NCI-H1436 (cell line): ENCODE data around the gene KIF25.

Experiments used
- DNase-seq: peaks from one replicate; lab custom pipeline; 2025; lab: John Stamatoyannopoulos, UW

KIF25 gene

DNA sequence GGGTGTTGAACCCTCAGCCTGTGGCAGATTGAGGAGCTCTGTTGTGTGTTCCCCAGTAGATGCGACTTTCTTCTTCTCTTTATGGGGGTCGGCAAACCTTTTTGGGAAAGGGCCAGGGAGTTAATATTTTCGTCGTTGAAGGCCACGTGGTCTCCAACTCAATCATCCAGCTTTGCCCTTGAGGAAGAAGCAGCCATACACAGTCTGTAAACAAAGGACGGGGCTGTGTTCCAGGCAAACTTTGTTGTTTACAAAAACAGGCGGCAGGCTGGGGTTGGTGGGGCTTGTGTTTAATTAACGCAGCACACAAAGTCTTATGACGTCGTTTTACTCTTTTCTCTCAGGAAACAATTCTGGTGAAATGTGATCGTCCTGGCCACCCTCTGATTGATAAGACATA is 20.2 kb downstream of the KIF25 start:
- DNase-seq: no peak

DNA sequence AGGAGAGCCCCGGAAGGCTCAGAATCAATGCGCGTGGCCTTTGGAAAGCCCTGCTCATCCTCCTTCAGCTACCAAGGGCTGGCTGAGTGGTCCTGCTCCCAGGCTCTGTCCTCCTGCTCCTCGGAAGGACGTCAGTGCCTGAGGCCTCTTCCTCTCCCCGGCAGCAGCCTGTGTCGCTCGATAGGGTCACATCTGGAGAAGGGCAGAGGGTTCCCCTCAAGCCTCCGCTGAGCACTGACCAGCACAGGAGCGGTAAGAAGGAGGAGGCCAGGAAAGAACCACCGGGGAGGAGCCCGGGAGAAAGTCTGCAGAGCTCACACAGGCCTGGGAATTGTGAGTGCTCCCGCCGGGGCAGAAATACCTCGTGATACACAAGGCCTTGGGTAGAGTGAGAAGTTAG is 21.2 kb downstream of the KIF25 start:
- DNase-seq: no peak

DNA sequence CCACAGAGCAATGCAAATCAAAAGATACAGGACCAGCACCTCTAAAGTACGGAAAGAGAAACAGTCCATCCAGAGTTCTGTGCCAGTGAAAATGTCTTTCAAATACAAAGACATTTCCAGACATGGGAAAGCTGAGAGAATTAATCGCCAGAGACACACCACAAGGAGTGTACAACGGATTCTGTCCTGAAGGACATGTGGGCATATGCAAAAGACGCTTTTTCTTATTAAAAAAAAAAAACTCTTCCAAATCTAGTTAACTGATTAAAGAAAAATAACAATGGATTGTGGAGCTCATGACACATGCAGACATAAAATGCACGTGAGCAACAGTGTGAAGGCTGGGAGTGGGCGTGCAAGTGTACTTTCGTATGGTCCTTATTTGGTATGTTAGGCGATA is 22.8 kb downstream of the KIF25 start:
- DNase-seq: no peak

GRCh38 chr6:168021581-168021980 is 24.1 kb downstream of the KIF25 start:
- DNase-seq: no peak

DNA sequence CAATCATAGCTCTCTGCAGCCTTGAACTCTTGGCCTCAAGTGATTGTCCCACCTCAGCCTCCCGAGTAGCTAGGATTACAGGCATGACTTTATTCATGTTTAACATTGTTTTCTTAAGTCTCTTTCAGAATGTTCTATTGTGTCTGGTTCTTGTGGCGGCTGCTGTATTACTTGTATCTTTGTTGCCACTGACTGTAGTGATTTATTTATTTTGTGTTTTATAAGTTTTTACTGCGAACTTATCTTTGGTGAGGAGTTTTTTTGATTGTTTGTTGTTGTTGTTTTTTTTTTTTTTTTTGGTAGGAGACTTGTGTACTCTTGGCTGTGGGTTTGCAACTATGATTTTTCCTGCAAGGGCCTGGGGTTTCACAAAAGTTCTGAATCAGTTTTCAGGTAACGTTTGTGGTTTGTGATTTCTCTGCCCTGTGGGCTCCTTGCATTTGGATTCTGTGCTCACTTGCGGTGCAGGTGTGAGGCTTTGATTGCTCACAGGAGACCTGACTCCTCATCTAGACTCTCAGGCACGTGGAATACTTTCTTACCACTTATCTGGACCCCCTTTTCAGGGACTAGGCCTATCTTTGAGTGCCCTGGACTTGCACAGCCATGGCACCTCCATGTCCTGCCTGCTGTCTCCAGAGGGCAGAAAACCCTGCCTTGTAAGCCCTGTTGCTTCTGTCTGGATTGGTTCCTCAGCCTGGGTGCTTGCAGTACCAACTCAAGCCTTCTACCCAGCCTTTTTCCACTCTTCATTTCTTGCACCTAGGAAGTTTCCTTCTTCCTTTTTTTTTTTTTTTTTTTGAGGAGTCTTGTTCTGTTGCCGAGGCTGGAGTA is 25.2 kb downstream of the KIF25 start:
- DNase-seq: no peak

DNA sequence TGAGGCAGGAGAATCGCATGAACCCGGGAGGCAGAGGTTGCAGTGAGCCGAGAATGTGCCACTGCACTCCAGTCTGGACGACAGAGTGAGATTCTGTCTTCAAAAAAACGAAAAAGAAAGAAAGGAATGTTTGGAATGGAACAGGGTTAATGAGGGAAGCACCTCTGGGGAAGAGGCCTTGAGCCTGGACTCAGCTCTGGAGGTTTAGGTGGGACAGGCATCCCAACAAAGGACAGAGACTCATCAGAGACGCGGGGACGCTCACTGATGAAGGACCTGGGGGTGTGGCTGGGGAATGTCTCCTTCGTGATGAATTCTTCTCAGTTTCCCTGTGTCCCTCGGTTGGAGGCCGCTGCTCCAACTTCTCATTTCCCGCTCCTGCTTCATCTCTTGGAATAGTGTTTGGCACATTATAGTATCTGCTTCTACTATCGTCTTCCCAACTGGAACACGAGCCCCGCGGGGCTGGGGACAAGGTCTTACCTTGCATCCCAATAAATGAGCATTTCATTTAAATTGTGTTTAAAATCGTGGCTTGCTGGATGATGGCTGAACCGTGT is 27.6 kb downstream of the KIF25 start:
- DNase-seq: no peak

DNA sequence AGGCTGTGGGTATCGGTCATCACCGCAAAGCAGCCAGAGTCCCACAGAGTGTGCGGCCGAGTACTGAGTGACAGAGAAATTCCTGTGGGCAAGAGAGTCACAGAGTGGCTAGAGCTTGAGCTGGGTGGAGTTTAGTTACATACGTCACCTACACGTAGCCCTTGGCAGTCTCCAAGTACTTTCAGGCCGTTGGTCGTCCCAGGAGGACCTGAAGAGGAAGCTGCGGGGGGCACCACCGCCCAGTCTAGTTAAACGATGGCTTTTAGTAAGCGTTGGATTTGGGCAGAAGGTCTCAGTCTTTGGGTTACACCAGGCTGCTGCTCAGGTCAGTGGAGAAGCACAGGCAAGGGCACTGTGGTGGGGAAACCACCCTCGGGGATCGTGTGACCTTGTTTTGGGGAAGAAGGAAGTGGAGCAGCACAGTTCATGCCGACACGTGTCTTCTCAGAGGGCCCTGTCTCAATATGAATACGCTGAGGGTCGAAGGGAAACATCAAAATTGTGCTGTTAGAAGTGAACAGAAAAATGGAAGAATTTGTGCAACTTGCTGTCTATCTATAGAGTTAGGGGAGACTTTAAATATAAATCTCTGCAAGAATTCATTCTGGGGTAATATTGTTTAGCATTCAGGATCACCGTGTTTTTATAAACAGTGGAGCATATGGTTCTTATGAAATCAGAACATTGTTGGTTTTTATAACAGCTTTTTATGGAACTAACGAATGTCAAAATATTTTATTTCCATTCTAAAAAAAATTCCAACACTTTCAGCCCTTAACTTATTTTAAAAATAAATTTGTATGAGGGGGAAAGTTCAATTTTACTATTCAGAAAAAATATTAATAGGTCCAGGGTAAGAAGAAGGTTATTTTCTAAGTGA is 28.6 kb downstream of the KIF25 start:
- DNase-seq: no peak

DNA sequence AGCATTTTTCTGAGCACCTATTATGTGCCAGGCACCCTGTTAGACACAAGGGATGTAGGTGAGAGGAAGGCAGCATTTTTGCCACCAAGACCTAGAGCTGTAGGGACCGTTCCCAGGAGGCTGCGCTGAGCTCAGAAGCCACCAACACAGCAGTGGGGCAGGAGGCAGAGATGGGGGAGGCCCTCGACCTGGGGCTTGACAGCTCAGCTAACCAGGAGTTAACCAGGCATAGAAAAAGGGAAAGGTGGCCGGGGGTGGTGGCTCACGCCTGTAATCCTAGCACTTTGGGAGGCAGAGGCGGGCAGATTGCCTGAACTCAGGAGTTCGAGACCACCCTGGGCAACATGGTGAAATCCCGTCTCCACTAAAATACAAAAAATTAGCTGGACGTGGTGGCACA is 29.5 kb downstream of the KIF25 start:
- DNase-seq: no peak

GRCh38 chr6:168027521-168027920 is 30.1 kb downstream of the KIF25 start:
- DNase-seq: no peak

GRCh38 chr6:168028181-168028580 is 30.7 kb downstream of the KIF25 start:
- no peak for DNase-seq

DNA sequence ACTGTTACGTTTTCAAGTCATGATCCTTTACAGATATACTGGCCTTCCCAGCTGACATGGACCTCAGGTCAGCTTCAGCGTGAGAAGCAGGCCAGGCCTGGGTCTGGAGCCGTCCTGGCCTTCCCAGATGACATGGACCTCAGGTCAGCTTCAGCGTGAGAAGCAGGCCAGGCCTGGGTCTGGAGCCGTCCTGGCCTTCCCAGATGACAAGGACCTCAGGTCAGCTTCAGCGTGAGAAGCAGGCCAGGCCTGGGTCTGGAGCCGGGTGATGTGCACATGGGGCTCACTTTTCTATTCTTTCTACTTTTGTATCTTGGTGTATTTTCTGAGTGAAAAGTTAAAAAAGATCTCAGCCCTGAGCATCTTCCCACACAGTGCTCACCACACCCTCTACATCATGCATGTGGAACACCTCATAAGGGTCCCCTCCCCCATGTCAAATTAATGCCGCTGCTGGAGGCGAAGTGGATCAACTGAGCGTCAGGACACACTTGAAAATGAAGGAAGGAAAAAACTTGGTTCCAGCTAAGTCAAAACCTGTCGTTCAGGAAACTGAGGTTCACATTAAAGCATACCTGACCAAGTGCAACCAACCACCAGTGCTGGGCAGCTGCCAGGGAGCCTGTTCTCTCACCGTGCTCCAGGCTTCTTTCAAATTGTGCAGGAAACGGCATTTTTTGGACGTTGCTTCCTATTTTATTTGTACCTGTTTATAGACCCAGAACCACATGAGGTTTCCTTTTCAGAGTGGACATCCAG is 32.2 kb downstream of the KIF25 start:
- no peak for DNase-seq

GRCh38 chr6:168030218-168030746 is 32.8 kb downstream of the KIF25 start:
- DNase-seq: no peak

DNA sequence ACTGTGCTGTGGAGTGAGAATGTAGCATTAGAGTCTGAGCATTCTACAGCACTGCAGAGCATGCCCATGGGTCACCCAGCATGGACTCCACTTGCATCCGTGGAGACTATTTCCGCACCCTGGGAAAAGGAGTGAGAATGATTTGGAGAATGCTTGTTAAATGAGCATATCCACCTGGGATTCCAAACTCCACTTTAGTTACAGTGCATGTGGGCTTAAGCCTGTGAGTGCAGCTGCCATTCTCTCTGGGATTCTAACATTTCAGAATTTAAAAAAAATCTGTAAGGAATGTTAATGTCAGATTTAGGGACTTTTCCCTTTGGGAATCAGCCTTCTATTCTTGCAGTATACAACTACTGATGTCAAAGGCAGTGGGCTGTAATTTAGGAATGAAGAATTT is 33.4 kb downstream of the KIF25 start:
- DNase-seq: no peak

DNA sequence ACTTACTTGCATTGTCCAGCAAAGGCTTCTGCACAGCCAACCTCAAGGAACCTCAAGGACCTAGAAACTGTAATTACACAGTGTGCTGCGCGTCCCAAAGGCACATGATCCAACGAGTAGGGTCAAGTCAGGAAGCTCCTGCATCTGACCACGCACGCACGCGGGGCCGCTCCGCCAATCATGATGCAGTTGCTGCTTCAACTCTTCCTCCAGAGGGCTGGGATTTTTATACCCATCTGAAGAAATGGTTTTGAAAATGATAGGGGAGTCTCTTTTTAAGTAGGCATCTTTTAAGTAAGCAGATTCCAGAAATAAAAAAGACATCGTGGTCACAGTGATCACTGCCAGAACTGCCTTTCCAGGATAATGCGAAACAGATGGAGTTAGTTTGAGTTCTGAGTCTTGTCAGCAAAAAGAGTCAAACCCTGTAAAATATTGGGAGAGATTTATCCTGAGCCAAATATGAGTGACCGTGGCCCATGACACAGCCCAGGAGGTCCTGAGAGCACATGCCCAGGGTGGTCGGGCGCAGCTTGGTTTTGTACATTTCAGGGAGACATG is 34.0 kb downstream of the KIF25 start:
- DNase-seq: no peak

DNA sequence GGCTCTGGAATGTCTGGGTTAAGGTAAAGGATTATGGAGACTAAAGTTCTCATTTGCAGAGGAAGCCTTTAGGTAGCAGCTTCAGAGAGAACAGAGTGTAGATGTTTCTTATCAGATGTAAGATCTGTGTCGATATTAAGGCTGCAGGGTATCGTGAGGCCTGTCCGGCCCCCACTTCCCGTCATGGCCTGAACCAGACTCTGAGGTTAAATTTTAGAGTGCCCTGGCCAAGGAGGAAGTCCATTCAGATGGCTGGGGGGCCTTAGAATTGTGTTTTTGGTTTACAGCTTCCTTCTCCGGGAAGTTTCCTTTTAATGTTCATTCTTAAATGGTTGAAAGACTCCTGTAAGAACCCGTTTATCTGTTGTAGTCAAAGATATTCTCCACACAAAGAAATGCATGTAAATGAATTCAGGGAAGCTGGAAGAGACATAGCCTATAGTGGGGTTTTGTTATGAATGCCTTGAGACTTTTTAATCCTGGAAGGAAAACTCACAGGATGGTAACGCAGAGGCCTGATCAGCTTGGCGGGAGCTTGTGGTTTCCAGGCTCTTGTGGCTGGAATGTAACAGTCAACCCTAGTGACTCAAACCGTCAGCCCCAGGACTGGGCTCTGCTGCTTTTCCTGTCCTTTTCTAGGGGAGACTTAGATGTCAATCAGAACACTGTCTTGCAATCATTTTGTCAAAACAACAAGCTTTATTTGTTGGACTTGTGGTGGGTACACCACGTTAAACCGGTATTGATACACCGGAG is 34.7 kb downstream of the KIF25 start:
- no peak for DNase-seq

DNA sequence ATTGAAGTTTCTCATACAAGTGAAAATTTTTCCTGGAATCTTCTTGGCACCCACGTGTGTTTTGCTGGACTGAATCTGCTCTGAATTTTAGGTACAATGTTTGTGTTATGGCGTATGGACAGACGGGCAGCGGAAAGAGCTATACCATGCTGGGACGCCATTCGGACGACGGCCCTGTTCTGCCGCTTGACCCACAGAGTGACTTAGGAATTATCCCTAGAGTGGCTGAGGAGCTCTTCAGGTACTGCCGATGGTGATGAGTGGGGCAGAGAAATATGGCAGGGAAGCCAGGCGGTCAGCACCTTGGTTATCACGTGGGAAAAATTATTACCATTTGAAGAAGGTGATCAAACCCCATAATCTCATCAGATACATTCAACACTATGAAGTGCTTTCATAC is 36.3 kb downstream of the KIF25 start:
- DNase-seq: no peak

DNA sequence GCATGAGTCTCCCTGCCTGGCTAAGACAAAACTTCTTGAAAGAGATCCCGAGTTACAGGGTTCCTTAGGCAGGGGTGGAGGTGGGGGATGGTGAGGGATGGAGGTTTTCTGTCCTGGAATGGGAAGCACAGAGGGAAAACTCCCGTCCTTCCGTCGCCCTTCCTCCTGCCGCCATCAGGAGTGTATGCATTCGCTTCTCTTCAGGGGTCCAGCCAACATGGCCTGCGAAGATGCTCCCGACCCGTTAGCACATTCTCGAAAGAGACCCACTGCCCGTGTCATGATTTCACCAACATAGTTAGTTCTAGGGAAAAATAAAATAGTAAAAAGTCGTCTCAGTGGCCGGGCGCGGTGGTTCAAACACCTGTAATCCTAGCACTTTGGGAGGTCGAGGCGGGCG is 37.1 kb downstream of the KIF25 start:
- no peak for DNase-seq

GRCh38 chr6:168035098-168035660 is 37.7 kb downstream of the KIF25 start:
- DNase-seq: peak; percentile 8

DNA sequence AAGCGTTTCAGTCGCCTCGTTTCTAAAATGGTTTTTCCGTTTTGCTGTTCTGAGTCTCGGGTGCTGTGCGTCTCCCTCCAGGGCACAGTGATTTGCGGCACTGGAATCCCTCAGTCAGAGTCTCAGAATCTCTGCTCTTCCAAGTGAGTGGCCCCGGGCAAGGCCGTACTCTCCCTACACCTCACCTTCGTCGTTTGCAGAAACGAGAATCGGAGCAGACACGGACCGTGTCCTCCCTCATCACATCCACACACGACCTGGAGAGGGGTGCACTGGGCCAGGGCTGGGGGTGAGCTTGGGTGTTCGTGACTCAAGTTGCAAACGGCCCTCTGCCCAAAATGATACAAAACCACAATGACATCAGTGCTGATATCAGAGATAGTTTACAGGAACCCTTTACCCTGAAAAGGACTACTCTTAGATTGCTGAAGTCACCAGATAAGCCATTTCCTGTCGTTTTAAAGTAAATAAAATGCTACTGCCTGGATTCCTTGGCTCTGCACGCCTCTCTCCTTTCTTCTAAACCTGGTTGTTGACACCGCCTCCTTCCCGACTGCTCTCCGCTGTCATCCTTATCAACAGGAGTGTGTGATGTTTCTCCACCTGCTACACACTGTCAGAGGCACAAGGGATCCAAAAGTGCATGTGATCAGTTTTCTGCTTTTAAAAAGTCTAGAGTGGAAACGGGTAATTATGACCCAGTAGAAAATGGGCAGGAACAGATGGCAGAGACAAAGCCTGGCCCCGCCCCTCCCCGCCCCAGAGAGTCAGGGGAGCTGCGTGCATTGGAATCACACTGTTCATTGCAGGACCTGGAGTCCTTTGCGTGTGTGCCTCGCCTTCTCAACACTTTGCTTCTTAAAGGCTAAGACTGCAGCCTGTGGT is 38.4 kb downstream of the KIF25 start:
- DNase-seq: peak; percentile 38
